Glutamatergic neuron (in vitro differentiated cells): ENCODE results near the gene PLK1. TPM values are rescaled to one million over a fixed set of nuclear protein-coding genes. Genes with fewer than 3 reads are reported as not detected.
"Not testable (repeated sequence)": the region's sequence is repeated elsewhere in the genome, so short reads cannot be mapped to it uniquely, and the experiment has no call there.

Experiments used
- DNase-seq: peaks from one replicate; pipeline ENCODE4 v3.0.0; 2022
- H3K27ac Mint-ChIP-seq: one replicate; pipeline ENCODE4 v1.8.0; 2020; ENCODE audit warnings: mild to moderate bottlenecking, mixed read lengths, inconsistent platforms; ENCODE audit not compliant: unreplicated experiment
- H3K27me3 Mint-ChIP-seq: one replicate; pipeline ENCODE4 v1.8.0; 2020; ENCODE audit warnings: mild to moderate bottlenecking, moderate library complexity, mixed read lengths, inconsistent platforms; ENCODE audit not compliant: unreplicated experiment
- H3K36me3 Mint-ChIP-seq: one replicate; pipeline ENCODE4 v1.8.0; 2020; ENCODE audit warnings: mild to moderate bottlenecking, mixed read lengths, inconsistent platforms; ENCODE audit not compliant: unreplicated experiment
- H3K4me1 Mint-ChIP-seq: one replicate; pipeline ENCODE4 v1.8.0; 2020; ENCODE audit warnings: mild to moderate bottlenecking, low read depth, mixed read lengths, inconsistent platforms; ENCODE audit not compliant: unreplicated experiment
- H3K4me3 Mint-ChIP-seq: one replicate; pipeline ENCODE4 v1.8.0; 2020; ENCODE audit warnings: mild to moderate bottlenecking, mixed read lengths, inconsistent platforms; ENCODE audit not compliant: unreplicated experiment
- H3K9me3 Mint-ChIP-seq: one replicate; pipeline ENCODE4 v1.8.0; 2020; ENCODE audit warnings: mild to moderate bottlenecking, moderate library complexity, mixed read lengths, inconsistent platforms; ENCODE audit not compliant: unreplicated experiment
- total RNA-seq: library from RNA; stranded (reverse); fragmentation: NEBNext Ultra II Directional; extraction: Animal tissue kit (Norgen Biotek cat#: 25700); gene quantifications from one replicate; pipeline ENCODE4 v1.2.1, GENCODE V29; 2021; ENCODE audit not compliant: unreplicated experiment
- TF ChIP-seq, protein P1 (sequence below): fragments of 200-600 bp; sonication (generic); IDR thresholded peaks from one replicate; pipeline ENCODE4 v1.5.0; 2021; ENCODE audit not compliant: partially characterized antibody, unreplicated experiment

Gene PLK1
- total RNA-seq, 1 donor from 2014 or later, result 16.9 TPM

DNA sequence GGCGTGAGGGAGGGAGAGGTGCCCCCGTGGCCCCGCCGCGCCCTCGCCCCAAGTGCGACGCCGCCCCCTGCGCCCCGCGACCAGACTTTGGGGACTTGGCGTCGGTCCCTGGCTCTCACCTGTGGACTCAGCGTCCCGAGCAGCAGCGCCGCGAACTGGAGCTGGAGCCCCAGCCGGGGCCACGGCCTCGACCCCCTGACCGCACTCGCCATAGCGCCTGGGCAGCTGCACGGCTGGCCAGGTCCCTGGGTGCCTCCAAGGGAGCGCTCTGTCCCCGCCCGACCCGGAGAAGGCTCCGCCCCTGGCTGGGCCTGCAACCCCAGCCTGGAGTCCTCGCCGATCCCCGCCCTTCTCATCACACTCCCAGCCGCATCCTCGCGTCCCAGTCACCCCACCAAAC lies 34.3 kb downstream of the PLK1 start, which contains the start of gene ERN2:
ERN2 (minus strand) TSS at position 247 of the 400 bp plus-strand sequence; CDS start at position 212, 35 bp downstream.
- Mint-ChIP-seq H3K4me3 (peak within 1 kb of the TSS; percentile 46), H3K4me1 (no peaks in the 10 kb centered on the region), H3K36me3 (peaks cover 5% of the 10 kb centered on the region), H3K9me3 (peaks cover 4% of the 10 kb centered on the region), H3K27me3 (peaks cover 8% of the 10 kb centered on the region), H3K27ac (no peak within 1 kb of the TSS)
- peak; percentile 29 for DNase-seq
- TF ChIP-seq, protein P1, sequence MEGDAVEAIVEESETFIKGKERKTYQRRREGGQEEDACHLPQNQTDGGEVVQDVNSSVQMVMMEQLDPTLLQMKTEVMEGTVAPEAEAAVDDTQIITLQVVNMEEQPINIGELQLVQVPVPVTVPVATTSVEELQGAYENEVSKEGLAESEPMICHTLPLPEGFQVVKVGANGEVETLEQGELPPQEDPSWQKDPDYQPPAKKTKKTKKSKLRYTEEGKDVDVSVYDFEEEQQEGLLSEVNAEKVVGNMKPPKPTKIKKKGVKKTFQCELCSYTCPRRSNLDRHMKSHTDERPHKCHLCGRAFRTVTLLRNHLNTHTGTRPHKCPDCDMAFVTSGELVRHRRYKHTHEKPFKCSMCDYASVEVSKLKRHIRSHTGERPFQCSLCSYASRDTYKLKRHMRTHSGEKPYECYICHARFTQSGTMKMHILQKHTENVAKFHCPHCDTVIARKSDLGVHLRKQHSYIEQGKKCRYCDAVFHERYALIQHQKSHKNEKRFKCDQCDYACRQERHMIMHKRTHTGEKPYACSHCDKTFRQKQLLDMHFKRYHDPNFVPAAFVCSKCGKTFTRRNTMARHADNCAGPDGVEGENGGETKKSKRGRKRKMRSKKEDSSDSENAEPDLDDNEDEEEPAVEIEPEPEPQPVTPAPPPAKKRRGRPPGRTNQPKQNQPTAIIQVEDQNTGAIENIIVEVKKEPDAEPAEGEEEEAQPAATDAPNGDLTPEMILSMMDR, result no peak

DNA sequence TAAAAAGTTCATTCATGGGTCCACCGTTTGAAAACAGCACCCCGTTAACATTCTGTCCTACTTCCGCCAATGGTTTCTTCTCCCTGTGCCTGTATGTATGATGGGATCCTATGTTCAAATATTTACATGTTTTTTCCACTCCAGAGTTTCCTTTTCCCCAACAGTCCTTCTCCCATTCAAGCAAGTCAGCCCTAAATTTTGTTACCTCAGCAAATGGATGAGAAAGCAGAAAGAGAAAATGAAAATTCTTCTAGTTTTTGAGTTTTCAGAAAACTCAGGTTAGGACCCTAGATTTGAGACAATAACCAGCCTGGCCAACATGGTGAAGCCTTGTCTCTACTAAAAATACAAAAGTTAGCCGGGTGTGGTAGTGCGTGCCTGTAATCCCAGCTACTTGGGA lies 37.8 kb downstream of the PLK1 start:
- H3K4me3 Mint-ChIP-seq, result no peak overlapping the region
- peaks cover 5% of the 10 kb centered on the region for H3K36me3 Mint-ChIP-seq
- peaks cover 7% of the 10 kb centered on the region for H3K27me3 Mint-ChIP-seq
- H3K4me1 Mint-ChIP-seq, result no peaks in the 10 kb centered on the region
- H3K9me3 Mint-ChIP-seq, result no peaks in the 10 kb centered on the region
- TF ChIP-seq, protein P1, result no peak
- no peak overlapping the region for H3K27ac Mint-ChIP-seq
- DNase-seq, result no peak

DNA sequence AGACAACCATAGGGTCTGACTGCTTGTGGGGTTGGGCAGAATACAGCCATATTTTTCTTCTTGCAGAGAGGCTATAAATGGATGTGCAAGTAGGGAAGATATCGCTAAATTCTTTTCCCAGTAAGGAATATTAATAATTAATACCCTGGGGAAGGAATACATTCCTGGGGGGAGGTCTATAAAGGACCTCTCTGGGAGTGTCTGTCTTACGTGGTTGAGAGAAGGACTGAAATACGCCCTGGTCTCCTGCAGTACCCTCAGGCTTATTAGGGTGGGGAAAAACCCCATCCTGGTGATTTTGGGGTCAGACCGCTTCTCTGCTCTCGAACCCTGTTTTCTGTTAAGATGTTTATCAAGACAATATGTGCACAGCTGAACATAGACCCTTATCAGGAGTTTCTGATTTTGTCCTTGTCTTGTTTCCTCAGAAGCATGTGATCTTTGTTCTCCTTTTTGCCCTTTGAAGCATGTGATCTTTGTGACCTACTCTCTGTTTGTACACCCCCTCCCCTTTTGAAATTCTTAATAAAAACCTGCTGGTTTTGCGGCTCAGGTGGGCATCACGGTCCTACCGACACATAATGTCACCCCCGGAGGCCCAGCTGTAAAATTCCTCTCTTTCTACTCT lies 44.0 kb downstream of the PLK1 start:
- not testable (repeated sequence) for DNase-seq, H3K4me3 Mint-ChIP-seq, H3K36me3 Mint-ChIP-seq, H3K27ac Mint-ChIP-seq, H3K27me3 Mint-ChIP-seq, H3K4me1 Mint-ChIP-seq, H3K9me3 Mint-ChIP-seq

DNA sequence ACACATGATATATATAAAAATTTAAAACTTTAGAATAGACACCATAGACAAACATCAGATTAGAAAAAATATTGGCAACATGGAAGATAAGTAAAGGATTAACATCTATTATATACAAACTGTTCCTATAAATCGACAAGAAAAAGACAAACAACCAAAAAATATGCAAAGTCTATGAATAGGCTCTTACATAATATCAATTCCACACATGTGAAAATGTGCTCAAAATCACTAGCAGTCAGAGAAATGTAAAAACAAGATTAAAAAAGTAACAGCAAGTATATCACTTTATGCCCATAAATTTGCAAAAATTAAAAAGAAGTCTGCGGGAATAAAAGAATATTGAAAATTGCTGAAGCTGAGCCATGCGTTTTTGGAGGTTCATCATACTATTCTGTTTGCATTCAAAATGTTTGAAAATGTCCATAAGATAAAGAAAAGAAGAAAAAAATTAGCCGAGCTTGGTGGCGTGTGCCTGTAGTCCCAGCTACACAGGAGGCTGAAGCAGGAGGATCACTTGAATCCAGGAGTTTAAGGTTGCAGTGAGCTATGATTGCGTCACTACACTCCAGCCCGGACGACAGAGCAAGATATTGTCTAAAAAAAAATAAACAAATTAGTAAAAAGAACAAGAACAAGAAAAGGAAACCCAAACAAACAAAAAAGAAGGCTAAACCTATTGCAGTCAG lies 45.6 kb downstream of the PLK1 start:
- no peak for DNase-seq
- H3K4me3 Mint-ChIP-seq, result no peak overlapping the region
- TF ChIP-seq, protein P1, result no peak
- H3K9me3 Mint-ChIP-seq, result peaks cover 8% of the 10 kb centered on the region
- H3K27ac Mint-ChIP-seq, result no peak overlapping the region
- peaks cover 4% of the 10 kb centered on the region for H3K27me3 Mint-ChIP-seq
- H3K4me1 Mint-ChIP-seq, result no peaks in the 10 kb centered on the region
- no peaks in the 10 kb centered on the region for H3K36me3 Mint-ChIP-seq

DNA sequence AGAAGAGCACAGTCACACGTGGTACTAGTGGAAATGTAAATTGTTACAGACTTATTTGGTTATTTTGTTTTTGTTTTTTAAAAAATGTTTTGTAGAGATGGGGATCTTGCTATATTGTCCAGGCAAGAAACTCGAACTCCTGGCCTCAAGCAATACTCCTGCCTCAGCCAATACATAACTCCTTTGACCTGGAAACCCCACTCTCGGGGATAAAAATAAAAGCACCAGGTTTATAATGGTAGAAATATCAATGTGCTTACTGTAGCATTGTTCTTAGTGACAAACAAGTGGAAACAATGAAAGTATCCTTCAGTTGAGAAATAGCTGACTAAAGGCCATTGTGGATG lies 46.1 kb downstream of the PLK1 start:
- H3K27me3 Mint-ChIP-seq, result peaks cover 4% of the 10 kb centered on the region
- no peaks in the 10 kb centered on the region for H3K36me3 Mint-ChIP-seq
- no peaks in the 10 kb centered on the region for H3K4me1 Mint-ChIP-seq
- DNase-seq, result no peak
- H3K27ac Mint-ChIP-seq, result no peak overlapping the region
- TF ChIP-seq, protein P1, result no peak
- peaks cover 8% of the 10 kb centered on the region for H3K9me3 Mint-ChIP-seq
- no peak overlapping the region for H3K4me3 Mint-ChIP-seq
